Trophoblast cell (in vitro differentiated cells and primary cell): ENCODE data around the gene RALA.

Source experiments
- DNase-seq, 2 donors: peaks; one replicate each; pipeline ENCODE4 v3.0.0-alpha.2; 2016
- H2AFZ ChIP-seq: 2 replicates; pipeline ENCODE4 v1.6.1; 2013; ENCODE audit warnings: low read length, moderate library complexity, mild to moderate bottlenecking; ENCODE audit not compliant: insufficient read depth, poor library complexity
- H2AK5ac ChIP-seq: 2 replicates; pipeline ENCODE4 v1.6.1; 2013; ENCODE audit warnings: mild to moderate bottlenecking, low read length
- H2BK120ac ChIP-seq: 2 replicates; pipeline ENCODE4 v1.6.1; 2013; ENCODE audit warnings: low read length, mild to moderate bottlenecking, moderate library complexity; ENCODE audit not compliant: insufficient read depth, poor library complexity
- H2BK12ac ChIP-seq: 2 replicates; pipeline ENCODE4 v1.6.1; 2013; ENCODE audit warnings: mild to moderate bottlenecking, low read length, moderate library complexity
- H2BK5ac ChIP-seq: 2 replicates; pipeline ENCODE4 v1.6.1; 2013; ENCODE audit warnings: low read length, low read depth, moderate library complexity, mild to moderate bottlenecking; ENCODE audit not compliant: poor library complexity
- H3K14ac ChIP-seq: 2 replicates; pipeline ENCODE4 v1.6.1; 2013; ENCODE audit warnings: mild to moderate bottlenecking, low read length
- H3K18ac ChIP-seq: 2 replicates; pipeline ENCODE4 v1.6.1; 2013; ENCODE audit warnings: mild to moderate bottlenecking, low read length
- H3K23ac ChIP-seq: 2 replicates; pipeline ENCODE4 v1.6.1; 2013; ENCODE audit warnings: low read length
- H3K27ac ChIP-seq: 2 replicates; pipeline ENCODE4 v1.5.1; 2013; ENCODE audit warnings: low read depth, mild to moderate bottlenecking, inconsistent platforms, low read length, moderate library complexity
- H3K27me3 ChIP-seq: 2 replicates; pipeline ENCODE4 v1.6.1; 2013; ENCODE audit warnings: inconsistent platforms, mild to moderate bottlenecking, low read length, moderate library complexity; ENCODE audit not compliant: insufficient read depth
- H3K36me3 ChIP-seq, 2 experiments: 1 replicate in 1 of 2; 2 replicates in 1 of 2; pipeline ENCODE4 v1.6.1; 2013; ENCODE audit warnings: low read length in 2 of 2, mild to moderate bottlenecking in 2 of 2, moderate library complexity in 1 of 2; ENCODE audit not compliant: insufficient read depth in 2 of 2, control insufficient read depth in 1 of 2
- H3K4ac ChIP-seq: 2 replicates; pipeline ENCODE4 v1.6.1; 2013; ENCODE audit warnings: low read depth, mild to moderate bottlenecking, low read length, moderate library complexity
- H3K4me1 ChIP-seq, 2 experiments: 1 replicate in 1 of 2; 2 replicates in 1 of 2; pipeline ENCODE4 v1.6.1; 2013; ENCODE audit warnings: low read length in 2 of 2, mild to moderate bottlenecking in 2 of 2, moderate library complexity in 1 of 2; ENCODE audit not compliant: insufficient read depth in 2 of 2, control insufficient read depth in 1 of 2
- H3K4me2 ChIP-seq: 2 replicates; pipeline ENCODE4 v1.6.1; 2013; ENCODE audit warnings: inconsistent platforms, mild to moderate bottlenecking, low read length, moderate library complexity
- H3K4me3 ChIP-seq: 2 replicates; pipeline ENCODE4 v1.5.1; 2013; ENCODE audit warnings: mild to moderate bottlenecking, low read depth, low read length, inconsistent platforms
- H3K79me1 ChIP-seq: one replicate; pipeline ENCODE4 v1.6.1; 2013; ENCODE audit warnings: low read length
- H3K79me2 ChIP-seq: 2 replicates; pipeline ENCODE4 v1.6.1; 2013; ENCODE audit warnings: low read length, mild to moderate bottlenecking; ENCODE audit not compliant: control insufficient read depth, insufficient read depth, poor library complexity
- H3K9ac ChIP-seq: 2 replicates; pipeline ENCODE4 v1.6.1; 2013; ENCODE audit warnings: mild to moderate bottlenecking, low read length
- H3K9me3 ChIP-seq: 2 replicates; pipeline ENCODE4 v1.6.1; 2013; ENCODE audit warnings: low read depth, mild to moderate bottlenecking, control low read depth, inconsistent platforms, low read length; ENCODE audit not compliant: insufficient read depth
- H4K12ac ChIP-seq: 2 replicates; pipeline ENCODE4 v1.6.1; 2013; ENCODE audit warnings: low read depth, mild to moderate bottlenecking, low read length, moderate library complexity
- H4K8ac ChIP-seq: 2 replicates; pipeline ENCODE4 v1.6.1; 2013; ENCODE audit warnings: low read depth, mild to moderate bottlenecking, low read length, moderate library complexity
- H4K91ac ChIP-seq: one replicate; pipeline ENCODE4 v1.6.1; 2013; ENCODE audit warnings: low read depth, mild to moderate bottlenecking, low read length, moderate library complexity
- WGBS: extraction: QIAGEN DNeasy Blood & Tissue Kit; methylation state at CpG from one replicate; pipeline ENCODE4 v1.1.7; 2013; ENCODE audit warnings: missing lambda C conversion rate; ENCODE audit not compliant: insufficient read length, insufficient coverage; ENCODE audit errors: extremely low coverage; 5-methylcytosine and 5-hydroxymethylcytosine counted together

Gene RALA

DNA sequence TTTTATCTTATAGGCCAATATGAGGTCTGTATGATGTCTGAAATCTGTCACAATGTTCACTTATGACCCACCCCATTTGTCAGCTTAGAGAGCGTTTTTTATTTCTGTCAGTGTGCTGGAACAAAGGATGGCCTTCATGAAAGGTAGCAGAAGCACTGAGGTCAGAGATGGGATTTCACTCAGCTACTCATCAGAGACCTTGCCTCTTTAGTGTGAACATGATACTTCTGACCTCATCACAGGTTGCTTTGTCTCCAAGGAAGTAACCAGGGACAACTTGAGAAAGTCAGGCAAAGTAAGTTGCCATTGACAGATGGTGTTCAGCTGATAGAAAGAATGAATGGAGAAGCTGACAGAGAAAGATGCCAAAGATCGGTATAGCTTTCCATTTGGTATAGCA lies 40.8 kb upstream of the RALA start:
- Histone ChIP-seq H2BK12ac (no peak overlapping the region), H3K9me3 (peaks cover 1% of the 10 kb centered on the region)
- no CpG with 5 or more reads among the region's 2 CpGs for WGBS

GRCh38 chr7:39583539-39583938 lies 39.8 kb upstream of the RALA start:
- no peaks in the 10 kb centered on the region for H3K79me2 ChIP-seq
- H3K14ac ChIP-seq = no peak overlapping the region
- H3K4ac ChIP-seq = no peak overlapping the region
- no peak for DNase-seq
- H4K12ac ChIP-seq = no peak overlapping the region
- no peaks in the 10 kb centered on the region for H3K9me3 ChIP-seq
- H3K9ac ChIP-seq = no peak overlapping the region
- no peak overlapping the region for H3K18ac ChIP-seq
- H2AFZ ChIP-seq = no peak overlapping the region
- H4K91ac ChIP-seq = no peak overlapping the region
- H3K4me3 ChIP-seq = no peak overlapping the region
- H3K4me1 ChIP-seq = no peaks in the 10 kb centered on the region
- no peak overlapping the region for H2BK12ac ChIP-seq
- H2AK5ac ChIP-seq = no peak overlapping the region
- H2BK5ac ChIP-seq = no peak overlapping the region
- WGBS = no CpG with 5 or more reads among the region's 2 CpGs
- no peaks in the 10 kb centered on the region for H3K79me1 ChIP-seq
- H3K36me3 ChIP-seq = peaks cover under 1% of the 10 kb centered on the region in 2 experiments
- H3K4me2 ChIP-seq = no peak overlapping the region
- no peaks in the 10 kb centered on the region for H3K27me3 ChIP-seq
- H2BK120ac ChIP-seq = no peak overlapping the region
- no peak overlapping the region for H3K23ac ChIP-seq
- no peak overlapping the region for H4K8ac ChIP-seq
- H3K27ac ChIP-seq = no peak overlapping the region

More for the DNA sequence above, 40.8 kb upstream of the RALA start:
- Histone ChIP-seq H3K36me3 (peaks cover 3 to 4% of the 10 kb centered on the region in 2 experiments), H3K4ac (no peak overlapping the region), H2AK5ac (no peak overlapping the region), H3K27me3 (no peaks in the 10 kb centered on the region), H4K91ac (no peak overlapping the region), H2AFZ (no peak overlapping the region), H2BK120ac (no peak overlapping the region), H3K27ac (no peak overlapping the region), H3K79me2 (no peaks in the 10 kb centered on the region), H3K14ac (no peak overlapping the region), H3K23ac (no peak overlapping the region), H3K4me1 (no peaks in the 10 kb centered on the region), H4K8ac (no peak overlapping the region), H3K9ac (no peak overlapping the region), H4K12ac (no peak overlapping the region), H3K79me1 (no peaks in the 10 kb centered on the region), H3K18ac (no peak overlapping the region), H3K4me3 (no peak overlapping the region), H2BK5ac (no peak overlapping the region), H3K4me2 (no peak overlapping the region)
- no peak for DNase-seq

GRCh38 chr7:39587393-39587792 lies 36.0 kb upstream of the RALA start:
- Histone ChIP-seq H3K27me3 (no peaks in the 10 kb centered on the region), H2AK5ac (no peak overlapping the region), H3K4me2 (no peak overlapping the region), H4K91ac (no peak overlapping the region), H3K4me1 (peaks cover 0 to 2% of the 10 kb centered on the region in 2 experiments), H3K4me3 (no peak overlapping the region), H2BK12ac (no peak overlapping the region), H2AFZ (no peak overlapping the region), H3K4ac (no peak overlapping the region), H3K9me3 (no peaks in the 10 kb centered on the region), H3K36me3 (no peaks in the 10 kb centered on the region), H3K79me2 (no peaks in the 10 kb centered on the region), H3K23ac (no peak overlapping the region), H3K9ac (no peak overlapping the region), H3K79me1 (peaks cover 3% of the 10 kb centered on the region), H4K12ac (no peak overlapping the region), H4K8ac (no peak overlapping the region), H2BK5ac (no peak overlapping the region), H3K27ac (no peak overlapping the region), H3K14ac (no peak overlapping the region), H2BK120ac (no peak overlapping the region), H3K18ac (no peak overlapping the region)
- peak in 1 of 2 donors; percentile 29 for DNase-seq

DNA sequence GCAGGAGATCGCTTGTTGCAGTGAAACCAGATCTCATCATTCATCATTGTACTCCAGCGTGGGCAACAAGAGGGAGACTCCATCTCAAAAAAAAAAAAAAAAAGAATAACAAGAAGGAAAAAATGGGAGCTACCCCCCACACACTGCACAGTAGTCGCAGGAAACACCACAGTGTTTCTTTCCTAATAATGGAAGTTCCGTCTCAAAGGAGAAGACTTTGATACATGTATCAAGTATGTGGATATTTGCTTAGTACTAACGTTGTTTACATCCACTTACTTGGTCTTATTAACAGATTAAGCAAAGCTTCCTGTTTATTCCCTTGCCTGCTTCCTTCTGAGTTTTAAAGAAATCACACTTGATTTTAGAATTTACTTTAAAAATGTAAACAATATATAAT lies 35.0 kb upstream of the RALA start:
- Histone ChIP-seq H3K4me2 (no peak overlapping the region), H3K4ac (no peak overlapping the region), H3K23ac (no peak overlapping the region), H4K91ac (no peak overlapping the region), H4K12ac (no peak overlapping the region), H3K27me3 (no peaks in the 10 kb centered on the region), H3K9ac (no peak overlapping the region), H3K14ac (no peak overlapping the region), H3K18ac (no peak overlapping the region), H3K9me3 (no peaks in the 10 kb centered on the region), H2BK5ac (no peak overlapping the region), H3K27ac (no peak overlapping the region), H2AK5ac (no peak overlapping the region), H2BK12ac (no peak overlapping the region), H4K8ac (no peak overlapping the region), H3K79me2 (no peaks in the 10 kb centered on the region), H3K4me1 (peaks cover 0 to 2% of the 10 kb centered on the region in 2 experiments), H2AFZ (no peak overlapping the region), H3K79me1 (peaks cover 3% of the 10 kb centered on the region), H3K36me3 (peaks cover 0 to 2% of the 10 kb centered on the region in 2 experiments), H3K4me3 (no peak overlapping the region), H2BK120ac (no peak overlapping the region)
- peak in 1 of 2 donors; percentile 12 for DNase-seq
- WGBS = no CpG with 5 or more reads among the region's 5 CpGs
